ENCODE measurements around the gene NETO2. TPM values are rescaled to one million over a fixed set of nuclear protein-coding genes. Genes with fewer than 3 reads are reported as not detected.
A peak's percentile ranks its signal among the peaks of the same experiment; 100 is the strongest.
"Not testable (repeated sequence)": the region's sequence is repeated elsewhere in the genome, so short reads cannot be mapped to it uniquely, and the experiment has no call there.

Gene NETO2
- total RNA-seq, 1 experiment from 2014 or later: 40.6 TPM

DNA sequence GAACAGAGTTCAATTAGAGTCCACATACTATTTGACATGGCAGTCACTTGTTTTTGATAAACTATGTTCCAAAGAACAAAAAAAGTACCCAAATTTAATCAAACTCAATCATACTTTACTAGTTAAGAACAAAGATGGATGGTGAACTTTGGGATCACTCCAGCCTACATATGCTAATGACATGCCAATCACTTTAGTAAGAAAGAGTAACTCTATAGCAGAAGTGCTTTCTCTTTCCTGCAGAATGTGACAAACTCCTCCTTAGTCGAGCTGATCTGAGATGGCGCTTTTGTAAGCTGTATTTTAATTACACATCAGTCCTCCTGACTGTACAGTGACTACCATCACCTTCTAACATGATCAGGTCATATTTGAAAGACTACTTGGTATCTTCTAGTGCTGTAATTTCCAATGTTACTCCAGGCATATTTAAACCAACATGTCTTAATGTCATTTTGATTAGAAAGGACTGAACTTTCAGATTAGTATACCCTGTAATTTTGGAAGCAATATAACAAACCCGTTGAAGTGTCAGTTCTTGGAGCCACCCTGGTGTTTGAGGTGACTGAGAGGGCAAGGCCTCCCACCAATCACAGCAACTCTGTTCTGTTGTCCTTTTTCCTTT is 4.1 kb downstream of the NETO2 start:
- BruUV-seq (replicated peaks): no TSS peak
- Histone ChIP-seq H3K9me2 (replicated peaks; ENCODE audit: low read length) (no peaks in the 10 kb centered on the region), H3K79me2 (ENCODE audit: low read length) (peaks cover 83% of the 10 kb centered on the region), H3K36me3 (ENCODE audit: low read depth, low read length) (no peaks in the 10 kb centered on the region), H2AFZ (ENCODE audit: low read length) (no peak overlapping the region), H3K4me2 (ENCODE audit: low read length) (no peak overlapping the region), H4K20me1 (ENCODE audit: low read length) (peaks cover 6% of the 10 kb centered on the region; the same call in 1 of the 2 replicates), H3K9me3 (ENCODE audit: low read length) (no peaks in the 10 kb centered on the region), H3K4me1 (ENCODE audit: insufficient read depth, low read length) (peaks cover 7% of the 10 kb centered on the region), H3K4me3 (ENCODE audit: low read length) (no peak overlapping the region), H3K27me3 (ENCODE audit: low read length) (no peaks in the 10 kb centered on the region), H3K27ac (ENCODE audit: low read length) (no peak overlapping the region), H3K9ac (ENCODE audit: low read length) (no peak overlapping the region), H3F3A (ENCODE audit: low read length, unreplicated experiment) (no peaks in the 10 kb centered on the region)
- intact Hi-C loops (cut with micrococcal nuclease): loop anchor here (2.0 to 10.0 kb wide), 7 partner anchors 102 to 1025 kb away; partner anchors contain the start of genes ITFG1 and PHKB
- ATAC-seq (no peak), DNase-seq (no peak)
- TF ChIP-seq, protein P1, sequence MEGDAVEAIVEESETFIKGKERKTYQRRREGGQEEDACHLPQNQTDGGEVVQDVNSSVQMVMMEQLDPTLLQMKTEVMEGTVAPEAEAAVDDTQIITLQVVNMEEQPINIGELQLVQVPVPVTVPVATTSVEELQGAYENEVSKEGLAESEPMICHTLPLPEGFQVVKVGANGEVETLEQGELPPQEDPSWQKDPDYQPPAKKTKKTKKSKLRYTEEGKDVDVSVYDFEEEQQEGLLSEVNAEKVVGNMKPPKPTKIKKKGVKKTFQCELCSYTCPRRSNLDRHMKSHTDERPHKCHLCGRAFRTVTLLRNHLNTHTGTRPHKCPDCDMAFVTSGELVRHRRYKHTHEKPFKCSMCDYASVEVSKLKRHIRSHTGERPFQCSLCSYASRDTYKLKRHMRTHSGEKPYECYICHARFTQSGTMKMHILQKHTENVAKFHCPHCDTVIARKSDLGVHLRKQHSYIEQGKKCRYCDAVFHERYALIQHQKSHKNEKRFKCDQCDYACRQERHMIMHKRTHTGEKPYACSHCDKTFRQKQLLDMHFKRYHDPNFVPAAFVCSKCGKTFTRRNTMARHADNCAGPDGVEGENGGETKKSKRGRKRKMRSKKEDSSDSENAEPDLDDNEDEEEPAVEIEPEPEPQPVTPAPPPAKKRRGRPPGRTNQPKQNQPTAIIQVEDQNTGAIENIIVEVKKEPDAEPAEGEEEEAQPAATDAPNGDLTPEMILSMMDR (conservative IDR thresholded peaks at IDR 0.05; ENCODE audit: low read depth, low read length): no peak
- no peak for TF ChIP-seq EZH2phosphoT487 (IDR thresholded peaks at IDR 0.05; ENCODE audit: borderline replicate concordance, low read length)
- TF ChIP-seq EZH2 (IDR thresholded peaks at IDR 0.05; ENCODE audit: low read length, unreplicated experiment): no peak
- POLR2A ChIA-PET (ENCODE audit: unreplicated experiment): no interaction called here
- CTCF ChIA-PET: no interaction called here

DNA sequence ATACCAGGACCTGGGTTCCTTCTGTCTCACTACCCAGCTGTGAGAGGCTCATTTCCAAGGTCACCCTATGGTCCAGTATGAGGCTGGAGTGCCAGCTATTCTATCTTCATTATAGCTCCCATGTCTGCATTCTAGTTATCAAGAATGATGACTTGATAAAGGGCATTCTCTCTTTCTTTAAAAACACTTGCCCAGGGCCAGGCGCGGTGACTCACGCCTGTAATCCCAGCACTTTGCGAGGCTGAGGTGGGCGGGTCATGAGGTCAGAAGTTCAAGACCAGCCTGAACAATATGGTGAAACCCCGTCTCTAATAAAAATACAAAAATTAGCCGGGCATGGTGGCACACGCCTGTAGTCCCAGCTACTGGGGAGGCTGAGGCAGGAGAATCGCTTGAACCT is 5.8 kb downstream of the NETO2 start:
- BruUV-seq (replicated peaks); H3K4me3 ChIP-seq (ENCODE audit: low read length); H3F3A ChIP-seq (ENCODE audit: low read length, unreplicated experiment); H4K20me1 ChIP-seq (ENCODE audit: low read length); intact Hi-C loops (cut with micrococcal nuclease); H3K4me1 ChIP-seq (ENCODE audit: insufficient read depth, low read length); H3K9me3 ChIP-seq (ENCODE audit: low read length); H3K9me2 ChIP-seq (replicated peaks; ENCODE audit: low read length); DNase-seq; CTCF ChIA-PET; H2AFZ ChIP-seq (ENCODE audit: low read length); H3K27me3 ChIP-seq (ENCODE audit: low read length); H3K27ac ChIP-seq (ENCODE audit: low read length); H3K36me3 ChIP-seq (ENCODE audit: low read depth, low read length); H3K9ac ChIP-seq (ENCODE audit: low read length); POLR2A ChIA-PET (ENCODE audit: unreplicated experiment); H3K4me2 ChIP-seq (ENCODE audit: low read length); ATAC-seq: not testable (repeated sequence)
- peaks cover 96% of the 10 kb centered on the region for H3K79me2 ChIP-seq (ENCODE audit: low read length)

DNA sequence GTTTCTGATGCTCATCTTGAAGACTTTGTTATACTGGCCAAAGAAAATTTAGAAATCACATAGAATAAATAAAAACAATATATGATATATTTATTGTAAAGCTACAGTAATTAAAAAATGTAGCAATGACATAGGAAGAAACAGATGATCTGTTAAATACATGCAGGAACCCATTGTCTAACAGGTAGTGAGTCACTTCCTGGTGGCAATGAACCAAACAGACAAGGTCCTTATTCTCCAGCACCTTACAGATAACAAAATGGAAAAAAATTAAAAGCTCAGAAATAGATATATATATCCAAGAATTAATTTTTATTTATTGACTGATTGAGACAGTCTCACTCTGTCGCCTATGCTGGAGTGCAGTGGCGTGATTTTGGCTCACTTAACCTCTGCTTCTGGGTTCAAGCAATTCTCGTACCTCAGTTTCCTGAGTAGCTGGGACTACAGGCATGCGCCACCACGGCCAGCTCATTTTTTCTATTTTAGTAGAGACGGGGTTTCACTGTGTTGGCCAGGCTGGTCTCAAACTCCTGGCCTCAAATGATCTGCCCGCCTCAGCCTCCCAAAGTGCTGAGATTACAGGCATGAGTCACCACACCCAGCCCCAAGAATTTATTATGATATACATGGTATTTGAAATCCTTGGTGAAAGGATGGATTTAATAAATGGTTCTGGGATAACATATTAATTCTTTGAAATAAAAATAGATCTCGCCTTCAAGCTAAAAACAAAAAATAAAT is 7.5 kb downstream of the NETO2 start:
- ChIA-PET CTCF (no interaction called here), POLR2A (ENCODE audit: unreplicated experiment) (interaction anchor here (0.7 kb wide), 1 partner anchor 1029 kb away, joined by 9 read pairs; no protein-coding TSS in a partner anchor)
- Histone ChIP-seq H3K9me2 (replicated peaks; ENCODE audit: low read length) (no peaks in the 10 kb centered on the region), H3K4me2 (ENCODE audit: low read length) (no peak overlapping the region), H3K36me3 (ENCODE audit: low read depth, low read length) (no peaks in the 10 kb centered on the region), H3K9me3 (ENCODE audit: low read length) (no peaks in the 10 kb centered on the region), H3F3A (ENCODE audit: low read length, unreplicated experiment) (no peaks in the 10 kb centered on the region), H4K20me1 (ENCODE audit: low read length) (peaks cover 6% of the 10 kb centered on the region; the same call in 1 of the 2 replicates), H3K4me1 (ENCODE audit: insufficient read depth, low read length) (peaks cover 4% of the 10 kb centered on the region; the same call in 1 of the 2 replicates), H3K9ac (ENCODE audit: low read length) (no peak overlapping the region), H3K27ac (ENCODE audit: low read length) (no peak overlapping the region), H3K27me3 (ENCODE audit: low read length) (no peaks in the 10 kb centered on the region), H2AFZ (ENCODE audit: low read length) (no peak overlapping the region), H3K4me3 (ENCODE audit: low read length) (no peak overlapping the region), H3K79me2 (ENCODE audit: low read length) (peaks cover 97% of the 10 kb centered on the region)
- ATAC-seq (peak; percentile 33; the same call in 1 of the 2 replicates), DNase-seq (peak; percentile 57)
- intact Hi-C loops (cut with micrococcal nuclease): no loop called here
- no peak for TF ChIP-seq EZH2 (IDR thresholded peaks at IDR 0.05; ENCODE audit: low read length, unreplicated experiment)
- TF ChIP-seq, protein P1 (conservative IDR thresholded peaks at IDR 0.05; ENCODE audit: low read depth, low read length): no peak
- no peak for TF ChIP-seq EZH2phosphoT487 (IDR thresholded peaks at IDR 0.05; ENCODE audit: borderline replicate concordance, low read length)
- BruUV-seq (replicated peaks): no TSS peak
